ENCODE measurements around the gene NLK.

Gene NLK

GRCh38 chr17:28041844-28042656 is 427 bp upstream of the NLK start:
- POLR2A ChIA-PET: interaction anchor here (0.8 to 1.5 kb wide), 5 partner anchors 10 to 315 kb away, joined by 3 to 8 read pairs (median 8); partner anchors contain the start of genes LYRM9 and POLDIP2
- peak; percentile 7 for DNase-seq (ENCODE audit: extremely low spot score)
- CTCF ChIA-PET: no interaction called here

GRCh38 chr17:28042721-28043291 is 329 bp downstream of the NLK start:
- no peak for DNase-seq (ENCODE audit: extremely low spot score)
- CTCF ChIA-PET: no interaction called here
- POLR2A ChIA-PET: no interaction called here
- TF ChIP-seq FOXA1 (IDR thresholded peaks at IDR 0.05) (no peak), PKNOX1 (IDR thresholded peaks at IDR 0.05) (no peak), FOXK2 (IDR thresholded peaks at IDR 0.05) (no peak), LEF1 (IDR thresholded peaks at IDR 0.05; ENCODE audit: borderline replicate concordance) (no peak), SP1 (IDR thresholded peaks at IDR 0.05) (no peak), BHLHE40 (IDR thresholded peaks at IDR 0.05; ENCODE audit: borderline replicate concordance) (no peak), ELF4 (IDR thresholded peaks at IDR 0.05) (no peak), CTBP1 (IDR thresholded peaks at IDR 0.05; ENCODE audit: borderline replicate concordance) (no peak), HDGF (IDR thresholded peaks at IDR 0.05; ENCODE audit: borderline replicate concordance) (no peak)

More at GRCh38 chr17:28041844-28042656, 427 bp upstream of the NLK start:
- TF ChIP-seq HDGF (IDR thresholded peaks at IDR 0.05; ENCODE audit: borderline replicate concordance) (no peak), FOXK2 (IDR thresholded peaks at IDR 0.05) (no peak), FOXM1 (IDR thresholded peaks at IDR 0.05; ENCODE audit: borderline replicate concordance) (no peak), CTBP1 (IDR thresholded peaks at IDR 0.05; ENCODE audit: borderline replicate concordance) (no peak), SUZ12 (IDR thresholded peaks at IDR 0.05) (no peak), ZNF384 (IDR thresholded peaks at IDR 0.05) (no peak)

- ChIA-PET POLR2A (no interaction called here), CTCF (no interaction called here)
- DNase-seq (ENCODE audit: extremely low spot score): no peak
- TF ChIP-seq ARNT (IDR thresholded peaks at IDR 0.05) (no peak), SP1 (IDR thresholded peaks at IDR 0.05) (no peak), L3MBTL2 (conservative IDR thresholded peaks at IDR 0.05) (no peak), NFRKB (IDR thresholded peaks at IDR 0.05) (no peak), HDGF (IDR thresholded peaks at IDR 0.05; ENCODE audit: borderline replicate concordance) (no peak), TARDBP (IDR thresholded peaks at IDR 0.05) (no peak), PKNOX1 (IDR thresholded peaks at IDR 0.05) (no peak), FOXA1 (IDR thresholded peaks at IDR 0.05) (no peak), FOXK2 (IDR thresholded peaks at IDR 0.05) (no peak), FOXM1 (IDR thresholded peaks at IDR 0.05; ENCODE audit: borderline replicate concordance) (no peak), ELF4 (IDR thresholded peaks at IDR 0.05) (no peak), SUZ12 (IDR thresholded peaks at IDR 0.05) (no peak), ZNF384 (IDR thresholded peaks at IDR 0.05) (no peak), CTBP1 (IDR thresholded peaks at IDR 0.05; ENCODE audit: borderline replicate concordance) (no peak), BHLHE40 (IDR thresholded peaks at IDR 0.05; ENCODE audit: borderline replicate concordance) (no peak), LEF1 (IDR thresholded peaks at IDR 0.05; ENCODE audit: borderline replicate concordance) (no peak)
Measured at GRCh38 chr17:28043296-28043695, 819 bp downstream of the NLK start.

GRCh38 chr17:28043741-28044140 is 1.3 kb downstream of the NLK start:
- no peak for TF ChIP-seq LEF1 (IDR thresholded peaks at IDR 0.05; ENCODE audit: borderline replicate concordance)
- TF ChIP-seq TARDBP (IDR thresholded peaks at IDR 0.05): no peak
- no peak for TF ChIP-seq SUZ12 (IDR thresholded peaks at IDR 0.05)
- TF ChIP-seq ZNF384 (IDR thresholded peaks at IDR 0.05): no peak
- TF ChIP-seq NFRKB (IDR thresholded peaks at IDR 0.05): no peak
- no peak for TF ChIP-seq FOXA1 (IDR thresholded peaks at IDR 0.05)
- TF ChIP-seq CTBP1 (IDR thresholded peaks at IDR 0.05; ENCODE audit: borderline replicate concordance): no peak
- TF ChIP-seq L3MBTL2 (conservative IDR thresholded peaks at IDR 0.05): no peak
- ChIA-PET POLR2A (no interaction called here), CTCF (no interaction called here)
- no peak for DNase-seq (ENCODE audit: extremely low spot score)

GRCh38 chr17:28045304-28045703 is 2.8 kb downstream of the NLK start:
- CTCF ChIA-PET: no interaction called here
- TF ChIP-seq ARNT (IDR thresholded peaks at IDR 0.05) (no peak), FOXK2 (IDR thresholded peaks at IDR 0.05) (no peak), PKNOX1 (IDR thresholded peaks at IDR 0.05) (no peak), TARDBP (IDR thresholded peaks at IDR 0.05) (no peak), FOXM1 (IDR thresholded peaks at IDR 0.05; ENCODE audit: borderline replicate concordance) (no peak), CTBP1 (IDR thresholded peaks at IDR 0.05; ENCODE audit: borderline replicate concordance) (no peak), SUZ12 (IDR thresholded peaks at IDR 0.05) (no peak), L3MBTL2 (conservative IDR thresholded peaks at IDR 0.05) (no peak), NFRKB (IDR thresholded peaks at IDR 0.05) (no peak), HDGF (IDR thresholded peaks at IDR 0.05; ENCODE audit: borderline replicate concordance) (no peak), LEF1 (IDR thresholded peaks at IDR 0.05; ENCODE audit: borderline replicate concordance) (no peak), BHLHE40 (IDR thresholded peaks at IDR 0.05; ENCODE audit: borderline replicate concordance) (no peak), FOXA1 (IDR thresholded peaks at IDR 0.05) (no peak), SP1 (IDR thresholded peaks at IDR 0.05) (no peak)
- POLR2A ChIA-PET: no interaction called here
- DNase-seq (ENCODE audit: extremely low spot score): no peak

Data from HEK293T (cell line).